Thyroid gland (tissue), 4 donors: ENCODE results near the gene ROBO2. TPM values are rescaled to one million over a fixed set of nuclear protein-coding genes. Genes with fewer than 3 reads are reported as not detected.

Experiments
- DNase-seq, 2 donors: peaks; one replicate each; pipeline ENCODE4 v3.0.0-alpha.2; 2019
- H3K27ac ChIP-seq, 3 donors: fragments of 200-600 bp; sonication (generic); 1 replicate in 2 of 3; 2 replicates in 1 of 3; pipeline ENCODE4 v1.5.1; 2016 to 2019; ENCODE audit warnings: mild to moderate bottlenecking in 1 of 3, moderate library complexity in 1 of 3
- H3K27me3 ChIP-seq: fragments of 200-600 bp; sonication (generic); one replicate; pipeline ENCODE4 v1.5.1; 2019
- H3K36me3 ChIP-seq, 2 donors: fragments of 200-600 bp; sonication (generic); one replicate each; pipeline ENCODE4 v1.5.1; 2016 to 2019
- H3K4me1 ChIP-seq, 2 donors: fragments of 200-600 bp; sonication (generic); one replicate each; pipeline ENCODE4 v1.5.1; 2017 to 2019
- H3K4me3 ChIP-seq, 3 donors: fragments of 200-600 bp; sonication (generic); replicated peaks in 1 of 3; 1 replicate in 2 of 3; 2 replicates in 1 of 3; pipeline ENCODE4 v1.5.1; 2016; ENCODE audit warnings: mild to moderate bottlenecking in 1 of 3
- H3K9me3 ChIP-seq: fragments of 200-600 bp; sonication (generic); one replicate; pipeline ENCODE4 v1.5.1; 2017
- CTCF ChIP-seq, 6 experiments: fragments of 200-600 bp in 3 of 6; fragments of 450-650 bp in 3 of 6; sonication (generic) in 3 of 6; IDR thresholded peaks; one replicate each; pipeline ENCODE4 v1.5.1; 2016 to 2019; ENCODE audit warnings: antibody characterized with exemption in 6 of 6, mild to moderate bottlenecking in 2 of 6, inconsistent platforms in 1 of 6, moderate library complexity in 1 of 6
- POLR2A ChIP-seq, 2 donors: fragments of 450-650 bp; IDR thresholded peaks; one replicate each; pipeline ENCODE4 v1.6.1; 2017; ENCODE audit warnings: antibody characterized with exemption in 2 of 2, mild to moderate bottlenecking in 2 of 2, moderate library complexity in 1 of 2
- WGBS, 2 donors: methylation state at CpG; one replicate each; pipeline ENCODE4 v1.1.5; 2017; 5-methylcytosine and 5-hydroxymethylcytosine counted together
- intact Hi-C: fragments of 100-400 bp; cut with DNase I; formaldehyde crosslinking; loops from one replicate; pipeline ENCODE4 v1.15.1; 2023
- total RNA-seq, 4 donors: library from RNA; depleted of rRNA; stranded (reverse); fragments of >200 nt; gene quantifications; one replicate each; pipeline ENCODE4 v1.2.3, GENCODE V29; 2016

The ROBO2 gene
- total RNA-seq, 4 donors from 2014 or later: 0.56 to 1.5 TPM; not detected in 2

- H3K4me1 ChIP-seq: no peaks in the 10 kb centered on the region
- TF ChIP-seq POLR2A (IDR thresholded peaks at IDR 0.05): no peak
- TF ChIP-seq CTCF (IDR thresholded peaks at IDR 0.05): no peak
- H3K27ac ChIP-seq: no peak overlapping the region
- H3K4me3 ChIP-seq: no peak overlapping the region
- no peaks in the 10 kb centered on the region for H3K9me3 ChIP-seq
- 77 to 81% methylated on average over 6 of the region's 6 CpGs for WGBS, 2 donors
- no peaks in the 10 kb centered on the region for H3K27me3 ChIP-seq
- intact Hi-C loops: no loop called here
- DNase-seq: no peak
- H3K36me3 ChIP-seq: no peaks in the 10 kb centered on the region
Measured at GRCh38 chr3:77247061-77247460, 207.2 kb downstream of the ROBO2 start.

- H3K27ac ChIP-seq: no peak overlapping the region
- H3K4me3 ChIP-seq: no peak overlapping the region
- no peak for DNase-seq
- TF ChIP-seq CTCF (IDR thresholded peaks at IDR 0.05): no peak
- H3K4me1 ChIP-seq: no peaks in the 10 kb centered on the region
- no peaks in the 10 kb centered on the region for H3K36me3 ChIP-seq
- 86 to 92% methylated on average over 7 of the region's 7 CpGs for WGBS, 2 donors
- no peaks in the 10 kb centered on the region for H3K9me3 ChIP-seq
- intact Hi-C loops: no loop called here
- no peaks in the 10 kb centered on the region for H3K27me3 ChIP-seq
Measured at GRCh38 chr3:77247817-77248216, 207.9 kb downstream of the ROBO2 start.

GRCh38 chr3:77248420-77248819 is 208.5 kb downstream of the ROBO2 start:
- intact Hi-C loops: no loop called here
- Histone ChIP-seq H3K9me3 (no peaks in the 10 kb centered on the region), H3K4me1 (no peaks in the 10 kb centered on the region), H3K36me3 (no peaks in the 10 kb centered on the region), H3K27ac (no peak overlapping the region), H3K27me3 (no peaks in the 10 kb centered on the region), H3K4me3 (no peak overlapping the region)
- DNase-seq: no peak
- no peak for TF ChIP-seq CTCF (IDR thresholded peaks at IDR 0.05)
- no peak for TF ChIP-seq POLR2A (IDR thresholded peaks at IDR 0.05)
- 94 to 96% methylated on average over 17 of the region's 17 CpGs for WGBS, 2 donors

- WGBS, 2 donors: 85 to 88% methylated on average over 5 to 7 of the region's 7 CpGs
- TF ChIP-seq CTCF (IDR thresholded peaks at IDR 0.05): no peak
- no peak for TF ChIP-seq POLR2A (IDR thresholded peaks at IDR 0.05)
- Histone ChIP-seq H3K9me3 (no peaks in the 10 kb centered on the region), H3K27me3 (no peaks in the 10 kb centered on the region), H3K4me3 (no peak overlapping the region), H3K4me1 (no peaks in the 10 kb centered on the region), H3K36me3 (no peaks in the 10 kb centered on the region), H3K27ac (no peak overlapping the region)
- intact Hi-C loops: no loop called here
- no peak for DNase-seq
Measured at GRCh38 chr3:77251136-77251535, 211.2 kb downstream of the ROBO2 start.

GRCh38 chr3:77254967-77255831 is 215.3 kb downstream of the ROBO2 start:
- peak; percentile 25 to 27 for DNase-seq
- H3K27me3 ChIP-seq: no peaks in the 10 kb centered on the region
- intact Hi-C loops: loop anchor here (5.0 kb wide), 1 partner anchor 213 kb away; the partner anchor contains the start of gene ROBO2
- no peak overlapping the region for H3K27ac ChIP-seq
- no peak overlapping the region for H3K4me3 ChIP-seq
- no peaks in the 10 kb centered on the region for H3K4me1 ChIP-seq
- TF ChIP-seq CTCF (IDR thresholded peaks at IDR 0.05) (peak; percentile 18 to 61 (median 46)), POLR2A (IDR thresholded peaks at IDR 0.05) (no peak)
- WGBS, 2 donors: 85 to 86% methylated on average over 3 of the region's 3 CpGs
- H3K36me3 ChIP-seq: no peaks in the 10 kb centered on the region
- no peaks in the 10 kb centered on the region for H3K9me3 ChIP-seq
